Mucosa of descending colon (tissue), 3 donors: Measurements from ENCODE around the gene EHD1. TPM values are rescaled to one million over a fixed set of nuclear protein-coding genes. Genes with fewer than 3 reads are reported as not detected.

ENCODE experiments used
- ATAC-seq: fragments of 200-7000 bp; cut with Tn5 transposase; one replicate; pipeline ENCODE4 v1.9.1; 2020; ENCODE audit warnings: mild to moderate bottlenecking, moderate library complexity
- DNase-seq, 3 donors: peaks; one replicate each; pipeline ENCODE4 v3.0.0-alpha.2; 2020
- H3K36me3 ChIP-seq: fragments of 200-600 bp; one replicate; pipeline ENCODE4 v1.8.0; 2021; ENCODE audit warnings: low read depth, mild to moderate bottlenecking
- H3K4me1 ChIP-seq: fragments of 200-600 bp; one replicate; pipeline ENCODE4 v1.8.0; 2021; ENCODE audit warnings: low read depth, mild to moderate bottlenecking
- H3K4me3 ChIP-seq: fragments of 200-600 bp; one replicate; pipeline ENCODE4 v1.8.0; 2021; ENCODE audit warnings: mild to moderate bottlenecking
- H3K9me3 ChIP-seq: fragments of 200-600 bp; one replicate; pipeline ENCODE4 v1.8.0; 2021; ENCODE audit warnings: mild to moderate bottlenecking
- intact Hi-C, 2 donors: fragments of 100-400 bp; cut with DNase I in 1 of 2; cut with micrococcal nuclease in 1 of 2; formaldehyde crosslinking; loops; one replicate each; pipeline versions ENCODE4 v1.11.0 to v1.11.1; 2022; cut with DNase I, micrococcal nuclease
- total RNA-seq, 3 donors: library from RNA; stranded (reverse); fragmentation: NEBNext Ultra II Directional in 2 of 3; extraction: Animal tissue kit (Norgen Biotek cat#: 25700) in 2 of 3; gene quantifications; one replicate each; pipeline versions ENCODE4 v1.2.1 to v1.2.4, GENCODE V29; 2021 to 2023
- TF ChIP-seq, protein P1 (sequence below): fragments of 200-600 bp; IDR thresholded peaks from one replicate; pipeline ENCODE4 v1.8.0; 2022; ENCODE audit warnings: antibody characterized with exemption, mild to moderate bottlenecking
- donor health status: DM: no; HTN: no; CAD: no; lungs with moderate emphysema.
- donor health status: DM: no; HTN: no; CAD: no.
- donor health status: DM: no; HTN: yes; CAD: no.

The EHD1 gene
- total RNA-seq, 3 donors from 2014 or later, result 58.3 to 85.9 (median 81.5) TPM

DNA sequence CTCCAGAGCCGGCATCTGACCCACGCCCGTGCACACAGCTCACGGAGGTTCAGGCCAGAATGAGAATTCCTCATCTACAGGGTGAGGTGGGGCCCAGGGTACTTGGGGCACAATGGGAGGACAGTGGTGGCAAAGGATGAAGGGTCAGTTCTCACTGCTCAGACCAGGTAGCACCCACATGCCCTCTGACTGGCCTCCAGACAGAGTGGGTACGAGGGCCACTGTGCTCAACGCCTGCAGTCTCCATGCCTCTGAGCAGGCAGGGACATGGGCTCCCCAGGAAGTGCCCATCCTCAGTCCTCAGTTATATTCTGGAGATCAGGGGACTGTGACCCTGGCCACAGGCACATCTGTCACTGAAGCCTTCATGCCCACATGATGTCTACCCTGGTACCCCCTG, 20.9 kb downstream of the EHD1 start:
- Histone ChIP-seq H3K9me3 (no peaks in the 10 kb centered on the region), H3K4me3 (no peak overlapping the region), H3K4me1 (peaks cover 44% of the 10 kb centered on the region), H3K36me3 (no peaks in the 10 kb centered on the region)
- intact Hi-C loops, result no loop called here
- DNase-seq, result no peak
- no peak for ATAC-seq
- TF ChIP-seq, protein P1, sequence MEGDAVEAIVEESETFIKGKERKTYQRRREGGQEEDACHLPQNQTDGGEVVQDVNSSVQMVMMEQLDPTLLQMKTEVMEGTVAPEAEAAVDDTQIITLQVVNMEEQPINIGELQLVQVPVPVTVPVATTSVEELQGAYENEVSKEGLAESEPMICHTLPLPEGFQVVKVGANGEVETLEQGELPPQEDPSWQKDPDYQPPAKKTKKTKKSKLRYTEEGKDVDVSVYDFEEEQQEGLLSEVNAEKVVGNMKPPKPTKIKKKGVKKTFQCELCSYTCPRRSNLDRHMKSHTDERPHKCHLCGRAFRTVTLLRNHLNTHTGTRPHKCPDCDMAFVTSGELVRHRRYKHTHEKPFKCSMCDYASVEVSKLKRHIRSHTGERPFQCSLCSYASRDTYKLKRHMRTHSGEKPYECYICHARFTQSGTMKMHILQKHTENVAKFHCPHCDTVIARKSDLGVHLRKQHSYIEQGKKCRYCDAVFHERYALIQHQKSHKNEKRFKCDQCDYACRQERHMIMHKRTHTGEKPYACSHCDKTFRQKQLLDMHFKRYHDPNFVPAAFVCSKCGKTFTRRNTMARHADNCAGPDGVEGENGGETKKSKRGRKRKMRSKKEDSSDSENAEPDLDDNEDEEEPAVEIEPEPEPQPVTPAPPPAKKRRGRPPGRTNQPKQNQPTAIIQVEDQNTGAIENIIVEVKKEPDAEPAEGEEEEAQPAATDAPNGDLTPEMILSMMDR, result no peak

DNA sequence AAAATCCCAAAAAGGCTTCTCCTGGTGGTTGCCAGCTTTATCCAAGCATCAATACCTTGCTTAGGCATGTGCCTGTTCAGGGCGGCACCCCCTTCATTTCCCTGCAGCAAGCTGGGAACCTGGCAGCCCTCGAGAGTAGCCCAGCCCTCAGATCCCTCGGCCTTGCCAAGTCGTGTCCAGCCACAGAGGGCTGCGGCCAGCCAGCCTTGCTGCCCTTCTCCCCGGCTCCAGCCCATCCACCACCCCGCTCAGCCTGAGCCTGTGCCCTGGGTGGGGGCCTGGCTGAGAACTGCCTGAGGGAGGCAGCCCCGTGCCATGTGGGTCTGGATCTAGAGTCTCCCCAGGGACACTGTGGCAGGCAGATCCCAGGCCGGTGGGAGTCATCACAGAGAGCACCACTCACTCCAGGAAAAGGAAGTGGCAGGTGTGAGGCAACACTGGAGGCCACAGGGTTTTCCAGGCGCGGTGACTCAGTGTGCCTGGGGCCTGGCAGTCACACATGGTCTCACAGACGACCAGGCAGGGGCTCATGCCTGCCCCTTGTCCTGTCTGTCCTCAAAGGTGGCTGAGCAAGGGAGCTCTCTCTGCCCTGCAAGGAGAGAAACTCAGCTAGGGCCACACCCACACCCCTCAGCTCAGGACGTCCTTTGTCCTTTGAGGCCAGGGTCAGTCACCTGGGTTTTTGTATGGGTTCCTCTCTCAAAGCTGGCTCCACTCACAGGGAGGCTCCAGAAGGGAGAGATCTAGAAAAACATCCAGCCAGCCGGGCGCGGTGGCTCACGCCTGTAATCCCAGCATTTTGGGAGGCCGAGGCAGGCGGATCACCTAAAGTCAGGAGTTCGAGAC, 21.8 kb downstream of the EHD1 start:
- peak; percentile 40 to 80 (median 53) for DNase-seq
- Histone ChIP-seq H3K36me3 (no peaks in the 10 kb centered on the region), H3K9me3 (no peaks in the 10 kb centered on the region), H3K4me3 (no peak overlapping the region), H3K4me1 (peaks cover 45% of the 10 kb centered on the region)
- intact Hi-C loops, result no loop called here
- TF ChIP-seq, protein P1, result no peak
- ATAC-seq, result peak; percentile 61

DNA sequence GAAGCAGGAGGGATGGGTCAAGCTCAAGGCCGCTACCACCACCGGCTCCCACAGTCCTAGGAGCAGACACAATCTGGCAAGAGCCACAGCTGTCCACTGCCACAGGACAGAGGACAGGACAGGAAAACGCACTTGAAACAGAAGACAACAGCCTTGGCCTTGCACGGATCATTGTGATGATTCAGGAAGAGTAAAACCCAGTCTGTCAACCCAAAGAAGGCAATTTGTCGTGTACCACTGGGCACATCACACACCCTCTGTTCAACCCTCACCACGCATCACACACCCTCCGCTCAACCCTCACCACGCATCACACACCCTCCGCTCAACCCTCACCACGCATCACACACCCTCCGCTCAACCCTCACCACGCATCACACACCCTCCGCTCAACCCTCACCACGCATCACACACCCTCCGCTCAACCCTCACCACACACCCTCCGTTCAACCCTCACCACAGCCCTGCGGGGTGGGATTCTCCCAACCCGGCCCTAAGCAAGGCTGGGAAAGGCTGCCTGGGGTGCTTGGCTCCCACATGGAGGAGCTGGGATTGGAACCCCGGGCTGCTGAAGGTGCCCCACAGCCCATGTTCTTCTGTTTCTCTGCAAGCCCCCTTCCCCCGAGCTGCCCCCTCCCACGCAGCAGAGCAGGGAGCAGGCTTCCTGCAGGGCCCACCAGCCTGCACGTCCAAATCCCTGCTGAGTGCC, 22.7 kb downstream of the EHD1 start:
- intact Hi-C loops, result no loop called here
- ATAC-seq (no peak), DNase-seq (no peak)
- Histone ChIP-seq H3K4me3 (no peak overlapping the region), H3K9me3 (no peaks in the 10 kb centered on the region), H3K36me3 (no peaks in the 10 kb centered on the region), H3K4me1 (peaks cover 46% of the 10 kb centered on the region)
- TF ChIP-seq, protein P1, result no peak

DNA sequence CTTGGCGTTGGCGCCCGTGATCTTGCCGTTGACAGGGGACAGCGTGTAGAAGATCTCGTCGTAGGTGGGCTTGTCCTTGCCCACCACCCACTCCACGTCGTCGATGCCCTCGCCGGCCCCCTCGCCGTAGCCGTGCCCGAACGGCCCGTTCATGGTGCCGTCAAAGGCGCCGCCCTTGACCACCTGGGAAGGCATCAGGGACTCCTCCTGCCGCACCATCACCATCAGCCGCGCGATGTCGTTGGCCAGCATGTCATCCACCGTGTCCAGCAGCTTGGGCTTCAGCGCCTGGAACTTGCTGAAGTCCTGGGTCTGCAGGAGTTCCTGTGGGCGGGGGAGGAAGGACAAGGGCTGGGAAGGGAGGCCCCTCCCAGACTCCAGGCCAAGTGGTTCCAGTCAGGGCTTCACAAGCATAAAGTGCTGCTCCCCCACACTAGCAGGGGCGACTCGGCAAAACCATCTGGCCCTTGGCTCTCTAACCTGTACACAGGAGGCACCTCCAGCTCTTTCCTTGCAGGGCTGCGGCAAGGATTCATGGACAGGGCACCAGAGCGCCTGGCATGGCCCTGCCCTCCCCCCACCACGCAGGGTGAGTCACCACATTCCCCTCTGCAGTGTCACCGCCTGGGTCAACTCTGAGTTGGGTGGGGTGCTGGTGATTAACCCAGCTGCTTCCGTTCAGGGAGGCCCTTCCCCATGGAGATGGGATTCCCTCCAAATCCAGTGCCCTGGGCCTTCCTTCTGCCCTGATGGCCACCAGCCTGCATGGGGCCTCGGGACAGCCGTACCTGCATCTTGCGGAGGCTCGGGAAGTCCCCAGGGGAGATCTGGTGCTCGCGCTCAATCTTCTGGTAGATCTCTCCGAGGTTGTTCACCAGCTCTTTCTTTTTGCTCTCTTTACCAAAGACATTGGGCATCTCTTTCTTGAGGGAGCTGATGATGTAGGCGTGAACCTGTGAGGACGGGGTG, 23.6 kb downstream of the EHD1 start:
- no peak overlapping the region for H3K4me3 ChIP-seq
- H3K36me3 ChIP-seq, result no peaks in the 10 kb centered on the region
- intact Hi-C loops, result no loop called here
- H3K4me1 ChIP-seq, result peaks cover 52% of the 10 kb centered on the region
- TF ChIP-seq, protein P1, result no peak
- no peaks in the 10 kb centered on the region for H3K9me3 ChIP-seq
- ATAC-seq (peak; percentile 79), DNase-seq (peak; percentile 75 to 89 (median 83))

DNA sequence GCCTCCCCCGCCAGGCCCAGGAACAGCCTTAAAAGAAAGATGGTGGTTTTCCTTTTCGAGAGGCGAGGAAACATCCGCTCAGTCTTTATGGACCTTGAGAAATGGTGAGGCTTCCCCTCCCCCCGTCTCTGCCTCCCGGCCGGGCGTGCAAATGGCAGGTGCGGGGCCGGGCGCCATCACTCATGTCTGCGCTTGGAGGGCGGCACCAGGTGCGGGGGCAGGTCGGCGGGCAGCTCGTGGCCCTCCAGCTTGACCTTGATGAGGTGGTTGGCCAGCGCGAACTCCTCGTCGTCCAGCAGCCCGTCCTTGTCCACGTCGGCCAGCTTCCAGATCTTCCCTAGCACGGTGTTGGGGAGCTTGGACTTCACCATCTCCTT, 24.3 kb downstream of the EHD1 start:
- Histone ChIP-seq H3K4me3 (no peak overlapping the region), H3K4me1 (peaks cover 57% of the 10 kb centered on the region), H3K9me3 (no peaks in the 10 kb centered on the region), H3K36me3 (no peaks in the 10 kb centered on the region)
- DNase-seq (peak in 1 of 3 donors; percentile 12), ATAC-seq (no peak)
- intact Hi-C loops, result no loop called here
- TF ChIP-seq, protein P1, result no peak
